HL-60 (cell line): ENCODE data around the gene COPS9.

Experiments
- DNase-seq, 2 experiments: peaks; one replicate each; pipeline ENCODE4 v3.0.0-alpha.2; 2010 to 2020; ENCODE audit warnings: low read depth in 1 of 2, low spot score in 1 of 2
- H3K27ac ChIP-seq: fragments of 250-450 bp; sonication (Bioruptor Pico); replicated peaks from 2 replicates; pipeline ENCODE4 v1.5.1; 2020; ENCODE audit warnings: mild to moderate bottlenecking, moderate library complexity
- H3K27me3 ChIP-seq: fragments of 250-450 bp; sonication (Bioruptor Pico); 2 replicates; pipeline ENCODE4 v1.5.1; 2021; ENCODE audit warnings: mild to moderate bottlenecking, moderate library complexity; ENCODE audit not compliant: insufficient read depth, poor library complexity, severe bottlenecking
- H3K4me3 ChIP-seq: replicated peaks from 2 replicates; pipeline ENCODE4 v1.5.1; 2011; ENCODE audit warnings: mild to moderate bottlenecking, control low read depth, low read length; ENCODE audit not compliant: insufficient read depth
- GABPA ChIP-seq: IDR thresholded peaks from 2 replicates; pipeline ENCODE4 v1.6.1; 2012; ENCODE audit warnings: low read depth
- POLR2AphosphoS5 ChIP-seq: IDR thresholded peaks from 2 replicates; pipeline ENCODE4 v1.6.1; 2012; ENCODE audit warnings: low read depth
- SPI1 ChIP-seq: IDR thresholded peaks from 2 replicates; pipeline ENCODE4 v1.6.1; 2012; ENCODE audit warnings: low read depth, mild to moderate bottlenecking, borderline replicate concordance
- TF ChIP-seq, protein P1 (sequence below): IDR thresholded peaks from one replicate; pipeline ENCODE4 v1.5.1; 2011; ENCODE audit warnings: low read length, control low read depth, inconsistent platforms; ENCODE audit not compliant: insufficient read depth
- TF ChIP-seq, protein P2 (sequence below): IDR thresholded peaks from 2 replicates; pipeline ENCODE4 v1.6.1; 2012; ENCODE audit warnings: low read depth; ENCODE audit not compliant: insufficient replicate concordance

The COPS9 gene

GRCh38 chr2:240126731-240127130, 9.4 kb downstream of the COPS9 start:
- H3K4me3 ChIP-seq = no peak overlapping the region
- H3K27ac ChIP-seq = no peak overlapping the region
- no peaks in the 10 kb centered on the region for H3K27me3 ChIP-seq
- no peak for DNase-seq
- TF ChIP-seq GABPA = no peak

DNA sequence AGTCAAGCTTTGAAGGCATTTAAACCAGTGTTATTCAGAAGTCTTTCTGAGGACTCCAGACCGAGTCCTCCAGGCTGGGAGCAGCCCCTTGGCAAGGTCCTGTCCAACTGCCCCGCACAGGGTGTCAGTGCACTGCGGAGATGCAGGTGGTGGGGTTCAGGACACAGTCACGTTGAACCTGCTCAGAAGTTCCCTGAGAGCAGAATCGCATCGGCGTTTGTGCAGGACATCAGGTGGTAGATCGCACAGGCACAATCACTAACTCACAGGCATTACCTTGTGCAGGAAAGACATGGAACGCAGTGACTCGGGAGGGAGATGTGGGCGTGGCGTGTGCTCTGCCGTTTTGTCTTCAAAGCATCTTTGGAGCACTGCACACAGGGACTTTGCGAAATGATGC, 10.4 kb downstream of the COPS9 start:
- H3K27me3 ChIP-seq = no peaks in the 10 kb centered on the region
- no peak for DNase-seq
- no peak overlapping the region for H3K4me3 ChIP-seq
- TF ChIP-seq POLR2AphosphoS5 (no peak), SPI1 (no peak), GABPA (no peak)
- TF ChIP-seq, protein P1, sequence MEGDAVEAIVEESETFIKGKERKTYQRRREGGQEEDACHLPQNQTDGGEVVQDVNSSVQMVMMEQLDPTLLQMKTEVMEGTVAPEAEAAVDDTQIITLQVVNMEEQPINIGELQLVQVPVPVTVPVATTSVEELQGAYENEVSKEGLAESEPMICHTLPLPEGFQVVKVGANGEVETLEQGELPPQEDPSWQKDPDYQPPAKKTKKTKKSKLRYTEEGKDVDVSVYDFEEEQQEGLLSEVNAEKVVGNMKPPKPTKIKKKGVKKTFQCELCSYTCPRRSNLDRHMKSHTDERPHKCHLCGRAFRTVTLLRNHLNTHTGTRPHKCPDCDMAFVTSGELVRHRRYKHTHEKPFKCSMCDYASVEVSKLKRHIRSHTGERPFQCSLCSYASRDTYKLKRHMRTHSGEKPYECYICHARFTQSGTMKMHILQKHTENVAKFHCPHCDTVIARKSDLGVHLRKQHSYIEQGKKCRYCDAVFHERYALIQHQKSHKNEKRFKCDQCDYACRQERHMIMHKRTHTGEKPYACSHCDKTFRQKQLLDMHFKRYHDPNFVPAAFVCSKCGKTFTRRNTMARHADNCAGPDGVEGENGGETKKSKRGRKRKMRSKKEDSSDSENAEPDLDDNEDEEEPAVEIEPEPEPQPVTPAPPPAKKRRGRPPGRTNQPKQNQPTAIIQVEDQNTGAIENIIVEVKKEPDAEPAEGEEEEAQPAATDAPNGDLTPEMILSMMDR = no peak
- TF ChIP-seq, protein P2, sequence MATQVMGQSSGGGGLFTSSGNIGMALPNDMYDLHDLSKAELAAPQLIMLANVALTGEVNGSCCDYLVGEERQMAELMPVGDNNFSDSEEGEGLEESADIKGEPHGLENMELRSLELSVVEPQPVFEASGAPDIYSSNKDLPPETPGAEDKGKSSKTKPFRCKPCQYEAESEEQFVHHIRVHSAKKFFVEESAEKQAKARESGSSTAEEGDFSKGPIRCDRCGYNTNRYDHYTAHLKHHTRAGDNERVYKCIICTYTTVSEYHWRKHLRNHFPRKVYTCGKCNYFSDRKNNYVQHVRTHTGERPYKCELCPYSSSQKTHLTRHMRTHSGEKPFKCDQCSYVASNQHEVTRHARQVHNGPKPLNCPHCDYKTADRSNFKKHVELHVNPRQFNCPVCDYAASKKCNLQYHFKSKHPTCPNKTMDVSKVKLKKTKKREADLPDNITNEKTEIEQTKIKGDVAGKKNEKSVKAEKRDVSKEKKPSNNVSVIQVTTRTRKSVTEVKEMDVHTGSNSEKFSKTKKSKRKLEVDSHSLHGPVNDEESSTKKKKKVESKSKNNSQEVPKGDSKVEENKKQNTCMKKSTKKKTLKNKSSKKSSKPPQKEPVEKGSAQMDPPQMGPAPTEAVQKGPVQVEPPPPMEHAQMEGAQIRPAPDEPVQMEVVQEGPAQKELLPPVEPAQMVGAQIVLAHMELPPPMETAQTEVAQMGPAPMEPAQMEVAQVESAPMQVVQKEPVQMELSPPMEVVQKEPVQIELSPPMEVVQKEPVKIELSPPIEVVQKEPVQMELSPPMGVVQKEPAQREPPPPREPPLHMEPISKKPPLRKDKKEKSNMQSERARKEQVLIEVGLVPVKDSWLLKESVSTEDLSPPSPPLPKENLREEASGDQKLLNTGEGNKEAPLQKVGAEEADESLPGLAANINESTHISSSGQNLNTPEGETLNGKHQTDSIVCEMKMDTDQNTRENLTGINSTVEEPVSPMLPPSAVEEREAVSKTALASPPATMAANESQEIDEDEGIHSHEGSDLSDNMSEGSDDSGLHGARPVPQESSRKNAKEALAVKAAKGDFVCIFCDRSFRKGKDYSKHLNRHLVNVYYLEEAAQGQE = no peak
- no peak overlapping the region for H3K27ac ChIP-seq

DNA sequence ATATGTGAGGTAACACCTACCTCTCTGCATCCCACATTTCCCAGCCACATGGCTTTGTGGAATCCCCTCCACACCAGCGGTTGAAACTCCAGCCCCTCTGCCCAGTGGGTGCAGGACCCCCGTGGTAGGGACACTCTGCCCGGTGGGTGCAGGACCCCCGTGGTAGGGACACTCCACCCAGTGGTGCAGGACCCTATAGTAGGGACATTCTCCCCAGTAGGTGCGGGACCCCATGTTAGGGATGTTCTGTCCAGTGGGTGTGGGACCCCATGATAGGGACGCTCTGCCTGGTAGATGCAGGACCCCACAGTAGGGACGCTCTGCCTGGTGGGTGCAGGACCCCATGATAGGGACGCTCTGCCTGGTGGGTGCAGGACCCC, 11.5 kb downstream of the COPS9 start:
- Histone ChIP-seq H3K27me3 (no peaks in the 10 kb centered on the region), H3K27ac (no peak overlapping the region), H3K4me3 (no peak overlapping the region)
- TF ChIP-seq SPI1 (no peak), GABPA (no peak), POLR2AphosphoS5 (no peak)
- TF ChIP-seq, protein P1 = no peak
- TF ChIP-seq, protein P2 = no peak
- DNase-seq = no peak

DNA sequence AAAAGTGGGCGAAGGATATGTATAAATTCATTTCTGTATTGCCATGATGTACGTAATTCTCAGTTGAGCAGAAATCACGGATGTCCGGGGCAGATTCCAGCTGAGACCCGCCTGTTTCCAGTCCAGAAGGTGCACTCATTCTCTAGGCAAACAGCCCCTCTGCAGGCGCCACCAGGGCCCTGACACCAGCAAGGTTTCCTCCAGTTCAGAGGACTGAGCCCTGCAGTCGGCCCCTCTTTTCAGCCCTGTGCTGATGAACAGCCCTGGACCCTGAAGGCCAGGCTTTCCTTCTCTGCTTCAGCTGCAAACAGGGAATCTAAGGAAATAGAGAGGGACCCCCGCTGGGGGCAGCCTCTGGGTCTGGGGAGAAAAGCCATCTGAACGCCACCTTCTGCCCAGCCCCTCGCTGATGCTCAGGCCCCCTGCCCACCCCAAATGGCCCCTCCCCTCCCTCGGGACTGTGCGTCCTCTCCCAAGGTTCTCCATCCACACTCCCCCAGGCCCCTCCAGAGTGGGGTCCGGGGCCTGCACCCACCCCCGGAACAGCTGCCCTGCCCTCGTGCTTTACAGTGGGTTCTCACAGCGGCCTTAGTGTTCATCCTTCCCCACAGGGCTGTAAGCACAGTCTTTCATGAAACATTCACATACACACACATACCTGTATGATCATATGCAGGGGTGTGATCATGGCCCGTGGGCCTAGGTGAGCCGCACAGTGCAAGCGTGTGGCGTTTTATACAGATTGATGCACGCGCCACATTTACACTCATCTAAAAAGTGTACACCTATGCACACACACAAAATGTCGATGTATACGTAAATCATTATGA, 12.1 kb downstream of the COPS9 start:
- Histone ChIP-seq H3K27me3 (no peaks in the 10 kb centered on the region), H3K27ac (no peak overlapping the region), H3K4me3 (no peak overlapping the region)
- TF ChIP-seq, protein P1 = no peak
- TF ChIP-seq, protein P2 = no peak
- TF ChIP-seq GABPA = no peak
- TF ChIP-seq SPI1 = no peak
- no peak for TF ChIP-seq POLR2AphosphoS5
- no peak for DNase-seq
